Measurements from ENCODE around the gene ZC3H4. TPM values are rescaled to one million over a fixed set of nuclear protein-coding genes. Genes with fewer than 3 reads are reported as not detected.

ZC3H4 gene
- total RNA-seq, 1 experiment from 2014 or later = 73.0 TPM

DNA sequence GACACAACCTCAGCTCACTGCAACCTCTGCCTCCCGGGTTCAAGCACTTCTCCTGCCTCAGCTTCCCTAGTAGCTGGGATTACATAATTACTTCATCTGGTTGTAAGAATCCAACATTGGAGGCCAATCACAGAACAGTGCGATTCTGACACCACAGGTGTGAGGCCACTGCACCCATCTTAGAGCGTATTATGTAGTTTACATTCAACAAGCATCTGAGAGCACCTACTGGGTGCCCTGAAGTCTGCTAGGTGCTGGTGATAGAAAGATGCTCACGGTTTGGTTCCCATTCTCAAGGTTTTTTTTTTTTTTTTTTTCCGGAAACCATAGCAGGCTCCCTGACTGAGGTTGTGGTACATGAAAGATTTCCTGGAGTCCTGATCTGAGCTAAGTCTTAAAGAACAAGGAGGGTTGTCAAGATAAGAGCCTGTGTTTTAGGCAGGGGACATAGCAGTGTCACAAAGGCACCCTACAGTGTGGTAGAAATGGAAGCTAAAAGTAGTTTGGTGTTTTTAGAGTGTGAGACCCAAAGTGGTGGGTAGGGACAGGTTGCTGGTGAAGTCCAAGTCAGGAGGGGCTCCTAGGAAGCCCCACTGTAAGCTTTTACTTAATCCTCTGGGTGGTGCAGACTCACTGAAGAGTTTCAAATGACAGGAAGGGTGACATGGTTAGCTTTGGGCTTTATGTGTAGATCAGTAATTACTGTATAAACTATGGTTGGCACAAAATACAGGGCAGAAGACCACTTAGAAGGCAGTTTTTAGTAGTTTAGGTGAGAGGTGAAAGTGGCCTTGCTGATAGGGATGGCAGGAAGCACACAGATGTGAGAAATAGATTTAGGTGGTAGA is 32.3 kb upstream of the ZC3H4 start:
- BruUV-seq (replicated peaks) = TSS peak; percentile 20
- Mint-ChIP-seq H3K9me3 (ENCODE audit: low read depth, unreplicated experiment) (no peaks in the 10 kb centered on the region), H3K4me3 (ENCODE audit: low read depth, unreplicated experiment) (no peak overlapping the region), H3K27ac (ENCODE audit: unreplicated experiment) (peak overlapping the region; percentile 6), H3K27me3 (ENCODE audit: unreplicated experiment) (no peaks in the 10 kb centered on the region), H3K36me3 (ENCODE audit: insufficient read depth, unreplicated experiment) (peaks cover 64% of the 10 kb centered on the region), H3K4me1 (ENCODE audit: low read depth, unreplicated experiment) (peaks cover 37% of the 10 kb centered on the region)
- TF ChIP-seq CTCF (IDR thresholded peaks at IDR 0.05; ENCODE audit: unreplicated experiment) = no peak
- intact Hi-C loops (cut with micrococcal nuclease; ENCODE audit: unreplicated experiment) = no loop called here
- no peak for DNase-seq
- CTCF ChIA-PET = interaction anchor here (0.6 kb wide), 1 partner anchor 27 kb away, joined by 3 read pairs; no protein-coding TSS in a partner anchor

DNA sequence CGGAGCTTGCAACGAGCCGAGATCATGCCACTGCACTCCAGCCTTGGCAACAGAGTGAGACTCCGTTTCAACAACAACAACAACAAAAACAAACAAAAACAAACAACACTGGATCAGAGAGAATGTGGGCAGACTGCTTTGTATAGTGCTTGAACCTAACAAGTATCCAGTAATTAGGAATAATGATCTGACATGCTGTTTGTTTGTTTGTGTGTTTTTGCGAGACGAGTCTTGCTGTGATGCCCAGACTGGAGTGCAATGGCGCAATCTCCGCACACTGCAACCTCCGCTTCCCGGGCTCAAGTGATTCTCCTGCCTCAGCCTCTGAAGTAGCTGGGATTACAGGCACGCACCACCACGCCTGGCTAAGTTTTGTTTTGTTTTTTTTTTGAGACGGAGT is 31.1 kb upstream of the ZC3H4 start:
- no peak overlapping the region for H3K27ac Mint-ChIP-seq (ENCODE audit: unreplicated experiment)
- intact Hi-C loops (cut with micrococcal nuclease; ENCODE audit: unreplicated experiment) = no loop called here

DNA sequence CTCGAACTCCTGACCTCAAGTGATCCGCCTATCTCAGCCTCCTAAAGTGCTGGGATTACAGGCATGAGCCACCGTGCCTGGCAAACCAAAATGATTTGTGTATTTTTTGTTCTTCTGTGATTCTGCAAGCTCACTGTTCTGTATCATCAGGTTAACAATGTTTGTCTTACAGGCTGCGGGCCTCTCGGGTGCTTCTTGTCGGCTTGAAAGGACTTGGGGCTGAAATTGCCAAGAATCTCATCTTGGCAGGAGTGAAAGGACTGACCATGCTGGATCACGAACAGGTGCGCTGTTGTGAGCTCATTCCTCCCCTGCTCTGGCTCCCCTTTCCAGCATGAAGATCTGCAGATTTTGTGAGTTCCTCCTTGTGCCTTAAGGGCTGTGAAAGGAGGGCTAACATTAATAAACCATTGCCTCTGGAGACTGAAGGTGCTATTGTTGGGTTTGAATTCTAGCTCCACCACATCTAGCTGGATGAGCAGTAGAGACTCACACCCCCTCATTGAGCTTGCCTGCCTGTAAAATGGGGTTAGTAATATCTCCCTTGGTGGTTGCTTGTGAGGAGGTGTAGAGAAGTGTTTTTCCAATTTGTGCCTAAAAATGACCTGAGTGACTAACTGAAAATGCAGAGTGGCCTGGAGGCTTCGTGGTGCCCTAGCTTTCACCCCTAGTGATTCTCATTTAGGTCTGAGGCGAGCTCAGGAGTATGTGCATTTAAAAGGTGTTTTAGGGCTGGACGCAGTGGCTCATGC is 29.9 kb upstream of the ZC3H4 start:
- BruUV-seq (replicated peaks) = no TSS peak
- Mint-ChIP-seq H3K4me3 (ENCODE audit: low read depth, unreplicated experiment) (no peak overlapping the region), H3K9me3 (ENCODE audit: low read depth, unreplicated experiment) (no peaks in the 10 kb centered on the region), H3K36me3 (ENCODE audit: insufficient read depth, unreplicated experiment) (peaks cover 67% of the 10 kb centered on the region), H3K27ac (ENCODE audit: unreplicated experiment) (no peak overlapping the region), H3K4me1 (ENCODE audit: low read depth, unreplicated experiment) (peaks cover 37% of the 10 kb centered on the region), H3K27me3 (ENCODE audit: unreplicated experiment) (no peaks in the 10 kb centered on the region)
- intact Hi-C loops (cut with micrococcal nuclease; ENCODE audit: unreplicated experiment) = no loop called here
- TF ChIP-seq CTCF (IDR thresholded peaks at IDR 0.05; ENCODE audit: unreplicated experiment) = no peak
- CTCF ChIA-PET = no interaction called here
- DNase-seq = no peak

More for the DNA sequence above, 31.1 kb upstream of the ZC3H4 start:
- Mint-ChIP-seq H3K4me1 (ENCODE audit: low read depth, unreplicated experiment) (peaks cover 38% of the 10 kb centered on the region), H3K27me3 (ENCODE audit: unreplicated experiment) (no peaks in the 10 kb centered on the region), H3K9me3 (ENCODE audit: low read depth, unreplicated experiment) (no peaks in the 10 kb centered on the region), H3K36me3 (ENCODE audit: insufficient read depth, unreplicated experiment) (peaks cover 64% of the 10 kb centered on the region), H3K4me3 (ENCODE audit: low read depth, unreplicated experiment) (no peak overlapping the region)
- no peak for TF ChIP-seq CTCF (IDR thresholded peaks at IDR 0.05; ENCODE audit: unreplicated experiment)
- CTCF ChIA-PET = interaction anchor here (0.7 kb wide), 1 partner anchor 13 kb away, joined by 3 read pairs; no protein-coding TSS in a partner anchor
- no TSS peak for BruUV-seq (replicated peaks)
- no peak for DNase-seq

- intact Hi-C loops (cut with micrococcal nuclease; ENCODE audit: unreplicated experiment) = no loop called here
- CTCF ChIA-PET = no interaction called here
- Mint-ChIP-seq H3K4me1 (ENCODE audit: low read depth, unreplicated experiment) (peaks cover 32% of the 10 kb centered on the region), H3K27me3 (ENCODE audit: unreplicated experiment) (no peaks in the 10 kb centered on the region), H3K36me3 (ENCODE audit: insufficient read depth, unreplicated experiment) (peaks cover 63% of the 10 kb centered on the region), H3K27ac (ENCODE audit: unreplicated experiment) (peak overlapping the region; percentile 15), H3K9me3 (ENCODE audit: low read depth, unreplicated experiment) (no peaks in the 10 kb centered on the region), H3K4me3 (ENCODE audit: low read depth, unreplicated experiment) (no peak overlapping the region)
- no peak for TF ChIP-seq CTCF (IDR thresholded peaks at IDR 0.05; ENCODE audit: unreplicated experiment)
- DNase-seq = no peak
- no TSS peak for BruUV-seq (replicated peaks)
These were observed 29.2 kb upstream of the ZC3H4 start for GRCh38 chr19:47142779-47143178.
